Measurements from ENCODE around the gene TFEC.
"Not testable (repeated sequence)": the region's sequence is repeated elsewhere in the genome, so short reads cannot be mapped to it uniquely, and the experiment has no call there.

TFEC gene

DNA sequence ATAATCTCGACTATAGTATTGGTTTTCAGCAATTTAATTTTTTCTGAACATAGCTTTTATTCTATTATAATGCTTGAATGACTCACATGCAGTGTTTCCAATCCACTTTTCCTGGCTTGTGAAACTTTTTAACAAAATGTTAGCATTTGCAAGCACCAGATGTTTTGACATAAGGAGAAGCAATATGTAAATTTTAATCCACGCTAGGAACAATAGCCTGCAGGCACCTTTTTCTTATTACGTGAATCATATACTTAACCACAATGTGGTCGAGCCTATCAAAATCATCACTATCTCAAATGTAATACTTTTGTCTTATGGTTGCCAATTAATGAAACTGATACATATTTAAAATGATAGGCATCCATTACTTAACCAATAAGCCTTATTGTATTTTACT, 97.1 kb downstream of the TFEC start:
- no peak overlapping the region for H3K9ac ChIP-seq (ENCODE audit: low read length)
- no peak overlapping the region for H2AFZ ChIP-seq (ENCODE audit: low read depth, low read length, severe bottlenecking)
- H3K79me2 ChIP-seq (ENCODE audit: insufficient read depth, low read length): no peaks in the 10 kb centered on the region
- H3K27ac ChIP-seq (ENCODE audit: low read depth, low read length): no peak overlapping the region
- TF ChIP-seq, protein P1, sequence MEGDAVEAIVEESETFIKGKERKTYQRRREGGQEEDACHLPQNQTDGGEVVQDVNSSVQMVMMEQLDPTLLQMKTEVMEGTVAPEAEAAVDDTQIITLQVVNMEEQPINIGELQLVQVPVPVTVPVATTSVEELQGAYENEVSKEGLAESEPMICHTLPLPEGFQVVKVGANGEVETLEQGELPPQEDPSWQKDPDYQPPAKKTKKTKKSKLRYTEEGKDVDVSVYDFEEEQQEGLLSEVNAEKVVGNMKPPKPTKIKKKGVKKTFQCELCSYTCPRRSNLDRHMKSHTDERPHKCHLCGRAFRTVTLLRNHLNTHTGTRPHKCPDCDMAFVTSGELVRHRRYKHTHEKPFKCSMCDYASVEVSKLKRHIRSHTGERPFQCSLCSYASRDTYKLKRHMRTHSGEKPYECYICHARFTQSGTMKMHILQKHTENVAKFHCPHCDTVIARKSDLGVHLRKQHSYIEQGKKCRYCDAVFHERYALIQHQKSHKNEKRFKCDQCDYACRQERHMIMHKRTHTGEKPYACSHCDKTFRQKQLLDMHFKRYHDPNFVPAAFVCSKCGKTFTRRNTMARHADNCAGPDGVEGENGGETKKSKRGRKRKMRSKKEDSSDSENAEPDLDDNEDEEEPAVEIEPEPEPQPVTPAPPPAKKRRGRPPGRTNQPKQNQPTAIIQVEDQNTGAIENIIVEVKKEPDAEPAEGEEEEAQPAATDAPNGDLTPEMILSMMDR (IDR thresholded peaks at IDR 0.05; ENCODE audit: insufficient read depth, low read length, poor library complexity, severe bottlenecking): no peak
- TF ChIP-seq EZH2phosphoT487 (conservative IDR thresholded peaks at IDR 0.05; ENCODE audit: low read length): no peak
- no peaks in the 10 kb centered on the region; the same call in 1 of the 2 replicates for H4K20me1 ChIP-seq (ENCODE audit: low read depth, low read length)
- H3K36me3 ChIP-seq (ENCODE audit: low read length): no peaks in the 10 kb centered on the region
- H3K27me3 ChIP-seq (ENCODE audit: low read length): no peaks in the 10 kb centered on the region
- H3K9me2 ChIP-seq (replicated peaks; ENCODE audit: insufficient read depth, low read length): no peaks in the 10 kb centered on the region
- no peaks in the 10 kb centered on the region for H3K9me3 ChIP-seq (ENCODE audit: insufficient read depth, low read length)
- no peak overlapping the region for H3K4me2 ChIP-seq (ENCODE audit: low read depth, low read length, poor library complexity, severe bottlenecking)
- H3F3A ChIP-seq (ENCODE audit: insufficient read depth): no peaks in the 10 kb centered on the region
- no peak overlapping the region for H3K4me3 ChIP-seq (ENCODE audit: insufficient read depth, low read length, poor library complexity, severe bottlenecking)

DNA sequence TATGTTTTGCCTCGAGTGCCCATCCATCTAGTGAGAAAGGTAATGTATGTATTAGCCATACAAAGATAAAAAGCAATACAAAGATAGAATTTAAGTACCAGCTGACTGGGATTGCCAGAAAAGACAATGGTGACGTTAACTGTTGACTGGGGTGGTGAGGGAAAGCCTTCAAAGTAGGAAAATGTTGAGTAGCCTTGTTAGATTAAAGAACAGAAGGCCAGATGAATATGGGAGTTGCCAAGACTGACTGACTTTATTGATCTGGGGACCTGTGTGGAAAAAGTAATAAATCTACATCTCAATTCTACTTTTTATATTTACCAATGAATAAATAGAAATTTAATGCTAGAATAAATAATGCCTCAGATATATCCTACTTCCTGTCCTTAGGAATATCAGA, 97.7 kb downstream of the TFEC start:
- no peak overlapping the region for H3K27ac ChIP-seq (ENCODE audit: low read depth, low read length)
- H3F3A ChIP-seq (ENCODE audit: insufficient read depth): no peaks in the 10 kb centered on the region
- H3K79me2 ChIP-seq (ENCODE audit: insufficient read depth, low read length): no peaks in the 10 kb centered on the region
- TF ChIP-seq EZH2phosphoT487 (conservative IDR thresholded peaks at IDR 0.05; ENCODE audit: low read length): no peak
- TF ChIP-seq, protein P1 (IDR thresholded peaks at IDR 0.05; ENCODE audit: insufficient read depth, low read length, poor library complexity, severe bottlenecking): no peak
- H3K36me3 ChIP-seq (ENCODE audit: low read length): no peaks in the 10 kb centered on the region
- H3K4me2 ChIP-seq (ENCODE audit: low read depth, low read length, poor library complexity, severe bottlenecking): no peak overlapping the region
- no peaks in the 10 kb centered on the region for H3K9me3 ChIP-seq (ENCODE audit: insufficient read depth, low read length)
- no peaks in the 10 kb centered on the region for H3K27me3 ChIP-seq (ENCODE audit: low read length)
- no peak overlapping the region for H2AFZ ChIP-seq (ENCODE audit: low read depth, low read length, severe bottlenecking)
- no peaks in the 10 kb centered on the region for H3K9me2 ChIP-seq (replicated peaks; ENCODE audit: insufficient read depth, low read length)
- H3K4me3 ChIP-seq (ENCODE audit: insufficient read depth, low read length, poor library complexity, severe bottlenecking): no peak overlapping the region
- no peaks in the 10 kb centered on the region; the same call in 1 of the 2 replicates for H4K20me1 ChIP-seq (ENCODE audit: low read depth, low read length)
- no peak overlapping the region for H3K9ac ChIP-seq (ENCODE audit: low read length)

DNA sequence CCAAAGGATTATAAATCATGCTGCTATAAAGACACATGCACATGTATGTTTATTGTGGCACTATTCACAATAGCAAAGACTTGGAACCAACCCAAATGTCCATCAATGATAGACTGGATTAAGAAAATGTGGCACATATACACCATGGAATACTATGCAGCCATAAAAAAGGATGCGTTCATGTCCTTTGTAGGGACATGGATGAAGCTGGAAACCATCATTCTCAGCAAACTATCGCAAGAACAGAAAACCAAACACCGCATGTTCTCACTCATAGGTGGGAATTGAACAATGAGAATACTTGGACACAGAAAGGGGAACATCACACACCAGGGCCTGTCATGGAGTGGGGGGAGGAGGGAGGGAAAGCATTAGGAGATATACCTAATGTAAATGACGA, 100.4 kb downstream of the TFEC start:
- not testable (repeated sequence) for H3K27ac ChIP-seq (ENCODE audit: low read depth, low read length); H3K9me2 ChIP-seq (replicated peaks; ENCODE audit: insufficient read depth, low read length); H3K27me3 ChIP-seq (ENCODE audit: low read length); H3K9me3 ChIP-seq (ENCODE audit: insufficient read depth, low read length); H3K4me2 ChIP-seq (ENCODE audit: low read depth, low read length, poor library complexity, severe bottlenecking); H3K36me3 ChIP-seq (ENCODE audit: low read length); H2AFZ ChIP-seq (ENCODE audit: low read depth, low read length, severe bottlenecking); H3K9ac ChIP-seq (ENCODE audit: low read length); H4K20me1 ChIP-seq (ENCODE audit: low read depth, low read length); H3K4me3 ChIP-seq (ENCODE audit: insufficient read depth, low read length, poor library complexity, severe bottlenecking); H3K79me2 ChIP-seq (ENCODE audit: insufficient read depth, low read length); H3F3A ChIP-seq (ENCODE audit: insufficient read depth)

DNA sequence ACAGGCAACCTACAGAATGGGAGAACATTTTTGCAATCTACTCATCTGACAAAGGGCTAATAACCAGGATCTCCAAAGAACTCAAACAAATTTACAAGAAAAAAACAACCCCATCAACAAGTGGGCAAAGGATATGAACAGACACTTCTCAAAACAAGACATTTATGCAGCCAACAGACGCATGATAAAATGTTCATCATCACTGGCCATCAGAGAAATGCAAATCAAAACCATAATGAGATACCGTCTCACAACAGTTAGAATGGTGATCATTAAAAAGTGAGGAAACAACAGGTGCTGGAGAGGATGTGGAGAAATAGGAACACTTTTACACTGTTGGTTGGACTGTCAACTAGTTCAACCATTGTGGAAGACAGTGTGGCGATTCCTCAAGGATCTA, 100.8 kb downstream of the TFEC start:
- H2AFZ ChIP-seq (ENCODE audit: low read depth, low read length, severe bottlenecking); H3F3A ChIP-seq (ENCODE audit: insufficient read depth); H3K36me3 ChIP-seq (ENCODE audit: low read length); H4K20me1 ChIP-seq (ENCODE audit: low read depth, low read length); H3K27ac ChIP-seq (ENCODE audit: low read depth, low read length); H3K4me3 ChIP-seq (ENCODE audit: insufficient read depth, low read length, poor library complexity, severe bottlenecking); H3K9me3 ChIP-seq (ENCODE audit: insufficient read depth, low read length); H3K9ac ChIP-seq (ENCODE audit: low read length); H3K9me2 ChIP-seq (replicated peaks; ENCODE audit: insufficient read depth, low read length); H3K79me2 ChIP-seq (ENCODE audit: insufficient read depth, low read length); H3K27me3 ChIP-seq (ENCODE audit: low read length); H3K4me2 ChIP-seq (ENCODE audit: low read depth, low read length, poor library complexity, severe bottlenecking): not testable (repeated sequence)

Measured in SU-DHL-6 (cell line).